ENCODE data around the gene KAT2B. TPM values are rescaled to one million over a fixed set of nuclear protein-coding genes. Genes with fewer than 3 reads are reported as not detected.

KAT2B gene
- total RNA-seq, 2 experiments from 2014 or later: 129 to 134 TPM

- Mint-ChIP-seq H3K4me3 (no peak overlapping the region), H3K36me3 (ENCODE audit: low read depth) (peaks cover 82% of the 10 kb centered on the region), H3K4me1 (peaks cover 55% of the 10 kb centered on the region), H3K27me3 (no peaks in the 10 kb centered on the region), H3K27ac (peak overlapping the region; percentile 41), H3K9me3 (no peaks in the 10 kb centered on the region)
- CTCF ChIA-PET: interaction anchor here (1.5 kb wide), 1 partner anchor 55 kb away, joined by 5 read pairs; no protein-coding TSS in a partner anchor
- POLR2A ChIA-PET: interaction anchor here (1.1 kb wide), 1 partner anchor 40 kb away, joined by 3 read pairs; no protein-coding TSS in a partner anchor
- no peak for DNase-seq
Measured at GRCh38 chr3:20097015-20097414, 56.8 kb downstream of the KAT2B start.

GRCh38 chr3:20099060-20099459 is 58.8 kb downstream of the KAT2B start:
- no peaks in the 10 kb centered on the region for H3K9me3 Mint-ChIP-seq
- DNase-seq: no peak
- POLR2A ChIA-PET: interaction anchor here (0.9 to 11.1 kb wide), 4 partner anchors 21 to 151 kb away, joined by 4 to 214 read pairs (median 6); partner anchors contain the start of genes KAT2B and SGO1
- H3K27ac Mint-ChIP-seq: peak overlapping the region; percentile 94
- no peaks in the 10 kb centered on the region for H3K27me3 Mint-ChIP-seq
- H3K4me3 Mint-ChIP-seq: no peak overlapping the region
- peaks cover 80% of the 10 kb centered on the region for H3K36me3 Mint-ChIP-seq (ENCODE audit: low read depth)
- CTCF ChIA-PET: interaction anchor here (1.4 kb wide), 1 partner anchor 46 kb away, joined by 3 read pairs; no protein-coding TSS in a partner anchor
- H3K4me1 Mint-ChIP-seq: peaks cover 72% of the 10 kb centered on the region

GRCh38 chr3:20100151-20100550 is 59.9 kb downstream of the KAT2B start:
- peaks cover 78% of the 10 kb centered on the region for H3K4me1 Mint-ChIP-seq
- POLR2A ChIA-PET: interaction anchor here (1.1 to 11.1 kb wide), 2 partner anchors 23 to 58 kb away, joined by 4 to 214 read pairs; partner anchors contain the start of gene KAT2B
- DNase-seq: no peak
- peak overlapping the region; percentile 60 for H3K4me3 Mint-ChIP-seq
- H3K36me3 Mint-ChIP-seq (ENCODE audit: low read depth): peaks cover 79% of the 10 kb centered on the region
- H3K9me3 Mint-ChIP-seq: no peaks in the 10 kb centered on the region
- H3K27ac Mint-ChIP-seq: peak overlapping the region; percentile 94
- H3K27me3 Mint-ChIP-seq: no peaks in the 10 kb centered on the region
- CTCF ChIA-PET: interaction anchor here (0.7 to 1.4 kb wide), 2 partner anchors 32 to 47 kb away, joined by 3 read pairs; no protein-coding TSS in a partner anchor

- Mint-ChIP-seq H3K36me3 (ENCODE audit: low read depth) (peaks cover 77% of the 10 kb centered on the region), H3K4me1 (peaks cover 82% of the 10 kb centered on the region), H3K9me3 (no peaks in the 10 kb centered on the region), H3K27ac (peak overlapping the region; percentile 94), H3K4me3 (peak overlapping the region; percentile 58), H3K27me3 (no peaks in the 10 kb centered on the region)
- CTCF ChIA-PET: interaction anchor here (2.2 kb wide), 1 partner anchor 60 kb away, joined by 7 read pairs; no protein-coding TSS in a partner anchor
- POLR2A ChIA-PET: interaction anchor here (1.0 to 11.1 kb wide), 4 partner anchors 44 to 85 kb away, joined by 3 to 214 read pairs (median 86); partner anchors contain the start of genes KAT2B and SGO1
- no peak for DNase-seq
Measured at GRCh38 chr3:20101041-20101440, 60.8 kb downstream of the KAT2B start.

GRCh38 chr3:20103731-20104130 is 63.5 kb downstream of the KAT2B start:
- Mint-ChIP-seq H3K36me3 (ENCODE audit: low read depth) (peaks cover 71% of the 10 kb centered on the region), H3K27me3 (no peaks in the 10 kb centered on the region), H3K4me1 (peaks cover 89% of the 10 kb centered on the region), H3K9me3 (no peaks in the 10 kb centered on the region), H3K27ac (peak overlapping the region; percentile 96), H3K4me3 (peak overlapping the region; percentile 65)
- POLR2A ChIA-PET: interaction anchor here (0.9 to 11.1 kb wide), 15 partner anchors 10 to 160 kb away, joined by 3 to 214 read pairs (median 6); partner anchors contain the start of genes KAT2B, RAB5A and SGO1
- DNase-seq: no peak
- CTCF ChIA-PET: interaction anchor here (0.6 to 2.8 kb wide), 4 partner anchors 46 to 152 kb away, joined by 3 to 20 read pairs (median 4); partner anchors contain the start of gene KAT2B

- Mint-ChIP-seq H3K4me3 (peak overlapping the region; percentile 65), H3K36me3 (ENCODE audit: low read depth) (peaks cover 71% of the 10 kb centered on the region), H3K4me1 (peaks cover 89% of the 10 kb centered on the region), H3K27ac (peak overlapping the region; percentile 96), H3K9me3 (no peaks in the 10 kb centered on the region), H3K27me3 (no peaks in the 10 kb centered on the region)
- peak; percentile 76 for DNase-seq
- POLR2A ChIA-PET: interaction anchor here (0.8 to 11.1 kb wide), 17 partner anchors 11 to 161 kb away, joined by 3 to 214 read pairs (median 6); partner anchors contain the start of genes KAT2B, RAB5A and SGO1
- CTCF ChIA-PET: interaction anchor here (0.6 to 2.8 kb wide), 4 partner anchors 47 to 153 kb away, joined by 3 to 20 read pairs (median 4); partner anchors contain the start of gene KAT2B
Measured at GRCh38 chr3:20104167-20104661, 64.0 kb downstream of the KAT2B start.

- ChIA-PET CTCF (interaction anchor here (0.7 to 2.8 kb wide), 3 partner anchors 64 to 158 kb away, joined by 3 to 20 read pairs (median 6); partner anchors contain the start of gene KAT2B), POLR2A (interaction anchor here (0.8 to 11.1 kb wide), 8 partner anchors 17 to 80 kb away, joined by 3 to 214 read pairs (median 8); partner anchors contain the start of genes KAT2B and SGO1)
- Mint-ChIP-seq H3K4me1 (peaks cover 84% of the 10 kb centered on the region), H3K4me3 (peak overlapping the region; percentile 21), H3K27me3 (no peaks in the 10 kb centered on the region), H3K27ac (peak overlapping the region; percentile 96), H3K9me3 (no peaks in the 10 kb centered on the region), H3K36me3 (ENCODE audit: low read depth) (peaks cover 74% of the 10 kb centered on the region)
- DNase-seq: no peak
Measured at GRCh38 chr3:20105513-20106280, 65.5 kb downstream of the KAT2B start.

GRCh38 chr3:20107722-20108121 is 67.5 kb downstream of the KAT2B start:
- no peak overlapping the region for H3K27ac Mint-ChIP-seq
- CTCF ChIA-PET: interaction anchor here (0.7 kb wide), 1 partner anchor 59 kb away, joined by 4 read pairs; no protein-coding TSS in a partner anchor

GRCh38 chr3:20108869-20109268 is 68.6 kb downstream of the KAT2B start:
- POLR2A ChIA-PET: interaction anchor here (11.1 kb wide), 1 partner anchor 67 kb away, joined by 214 read pairs; the partner anchor contains the start of gene KAT2B
- peaks cover 57% of the 10 kb centered on the region for H3K4me1 Mint-ChIP-seq
- CTCF ChIA-PET: interaction anchor here (1.0 kb wide), 1 partner anchor 66 kb away, joined by 3 read pairs; no protein-coding TSS in a partner anchor

More at GRCh38 chr3:20107722-20108121, 67.5 kb downstream of the KAT2B start:
- Mint-ChIP-seq H3K4me3 (no peak overlapping the region), H3K4me1 (peaks cover 69% of the 10 kb centered on the region), H3K27me3 (no peaks in the 10 kb centered on the region), H3K9me3 (no peaks in the 10 kb centered on the region), H3K36me3 (ENCODE audit: low read depth) (peaks cover 75% of the 10 kb centered on the region)
- DNase-seq: no peak
- POLR2A ChIA-PET: interaction anchor here (0.9 to 11.1 kb wide), 3 partner anchors 51 to 78 kb away, joined by 4 to 214 read pairs (median 116); partner anchors contain the start of gene KAT2B

GRCh38 chr3:20110826-20111225 is 70.6 kb downstream of the KAT2B start:
- peak overlapping the region; percentile 41 for H3K27ac Mint-ChIP-seq
- H3K4me1 Mint-ChIP-seq: peaks cover 40% of the 10 kb centered on the region
- DNase-seq: no peak
- H3K9me3 Mint-ChIP-seq: no peaks in the 10 kb centered on the region
- H3K27me3 Mint-ChIP-seq: no peaks in the 10 kb centered on the region
- H3K36me3 Mint-ChIP-seq (ENCODE audit: low read depth): peaks cover 83% of the 10 kb centered on the region
- POLR2A ChIA-PET: no interaction called here
- no peak overlapping the region for H3K4me3 Mint-ChIP-seq
- CTCF ChIA-PET: no interaction called here

More at GRCh38 chr3:20108869-20109268, 68.6 kb downstream of the KAT2B start:
- no peaks in the 10 kb centered on the region for H3K9me3 Mint-ChIP-seq
- H3K36me3 Mint-ChIP-seq (ENCODE audit: low read depth): peaks cover 79% of the 10 kb centered on the region
- no peak overlapping the region for H3K4me3 Mint-ChIP-seq
- H3K27me3 Mint-ChIP-seq: no peaks in the 10 kb centered on the region
- DNase-seq: no peak
- H3K27ac Mint-ChIP-seq: peak overlapping the region; percentile 7

- H3K4me3 Mint-ChIP-seq: no peak overlapping the region
- POLR2A ChIA-PET: interaction anchor here (0.6 kb wide), 1 partner anchor 33 kb away, joined by 3 read pairs; no protein-coding TSS in a partner anchor
- no peak for DNase-seq
- no peaks in the 10 kb centered on the region for H3K27me3 Mint-ChIP-seq
- no peaks in the 10 kb centered on the region for H3K9me3 Mint-ChIP-seq
- H3K27ac Mint-ChIP-seq: no peak overlapping the region
- CTCF ChIA-PET: no interaction called here
- H3K4me1 Mint-ChIP-seq: peaks cover 31% of the 10 kb centered on the region
- H3K36me3 Mint-ChIP-seq (ENCODE audit: low read depth): peaks cover 85% of the 10 kb centered on the region
Measured at GRCh38 chr3:20111836-20112235, 71.6 kb downstream of the KAT2B start.

GRCh38 chr3:20121088-20121487 is 80.8 kb downstream of the KAT2B start:
- no peaks in the 10 kb centered on the region for H3K9me3 Mint-ChIP-seq
- no peaks in the 10 kb centered on the region for H3K27me3 Mint-ChIP-seq
- H3K36me3 Mint-ChIP-seq (ENCODE audit: low read depth): peaks cover 84% of the 10 kb centered on the region
- no peak overlapping the region for H3K27ac Mint-ChIP-seq
- H3K4me1 Mint-ChIP-seq: peaks cover 9% of the 10 kb centered on the region
- DNase-seq: no peak
- ChIA-PET POLR2A (no interaction called here), CTCF (no interaction called here)
- H3K4me3 Mint-ChIP-seq: no peak overlapping the region

Measured in activated CD4-positive, alpha-beta memory T cell treated with anti-CD3 and anti-CD28 coated beads, Interleukin-2, amount 10 ng/mL, durations not matched to agents 7 days and 5 days (primary cell).